ENCODE measurements around the gene BTBD9. TPM values are rescaled to one million over a fixed set of nuclear protein-coding genes. Genes with fewer than 3 reads are reported as not detected.
A peak's percentile ranks its signal among the peaks of the same experiment; 100 is the strongest.

The BTBD9 gene
- total RNA-seq, 1 donor from 2014 or later, result 10.3 TPM

- H3K27me3 Mint-ChIP-seq (ENCODE audit: low read depth, unreplicated experiment), result no peaks in the 10 kb centered on the region
- no peaks in the 10 kb centered on the region for H3K79me2 ChIP-seq (ENCODE audit: insufficient read depth, low read length)
- no peak for DNase-seq (ENCODE audit: low read depth)
Observed at GRCh38 chr6:38603496-38603895, 36.2 kb downstream of the BTBD9 start.

GRCh38 chr6:38599966-38600550, 39.7 kb downstream of the BTBD9 start:
- no peaks in the 10 kb centered on the region for H3K27me3 Mint-ChIP-seq (ENCODE audit: low read depth, unreplicated experiment)
- no peaks in the 10 kb centered on the region for H3K79me2 ChIP-seq (ENCODE audit: insufficient read depth, low read length)
- DNase-seq (ENCODE audit: low read depth) (no peak), FAIRE-seq (no peak)
- no peak for TF ChIP-seq EZH2 (IDR thresholded peaks at IDR 0.05; ENCODE audit: insufficient read depth, low read length)
- TF ChIP-seq CTCF (IDR thresholded peaks at IDR 0.05; ENCODE audit: insufficient read depth, low read depth, low read length), result no peak
- peaks cover 10% of the 10 kb centered on the region for H4K20me1 ChIP-seq (ENCODE audit: insufficient read depth, low read length)
- H3K9me3 ChIP-seq (ENCODE audit: insufficient read depth, low read depth, low read length), result no peaks in the 10 kb centered on the region
- no peak overlapping the region for H3K27ac Mint-ChIP-seq (ENCODE audit: unreplicated experiment)
- no peak overlapping the region for H3K4me3 Mint-ChIP-seq (ENCODE audit: unreplicated experiment)
- no peaks in the 10 kb centered on the region for H3K4me1 ChIP-seq (ENCODE audit: insufficient read depth, low read length)
- no peaks in the 10 kb centered on the region for H3K27me3 ChIP-seq (ENCODE audit: insufficient read depth, low read length)
- no peaks in the 10 kb centered on the region for H3K9me3 Mint-ChIP-seq (ENCODE audit: unreplicated experiment)
- H3K4me2 ChIP-seq (ENCODE audit: low read length), result no peak overlapping the region
- no peak overlapping the region for H3K9ac ChIP-seq (ENCODE audit: low read length)
- H3K27ac ChIP-seq (ENCODE audit: low read depth, low read length), result no peak overlapping the region
- no peaks in the 10 kb centered on the region for H3K36me3 ChIP-seq (ENCODE audit: insufficient read depth, low read length)
- no peak overlapping the region for H2AFZ ChIP-seq (ENCODE audit: low read depth, low read length)
- H3K36me3 Mint-ChIP-seq (ENCODE audit: low read depth, unreplicated experiment), result no peaks in the 10 kb centered on the region
- no peak overlapping the region for H3K4me3 ChIP-seq (ENCODE audit: insufficient read depth, low read depth, low read length)
- peaks cover 16% of the 10 kb centered on the region for H3K4me1 Mint-ChIP-seq (ENCODE audit: low read depth, unreplicated experiment)

More at GRCh38 chr6:38603496-38603895, 36.2 kb downstream of the BTBD9 start:
- Histone ChIP-seq H3K4me1 (ENCODE audit: insufficient read depth, low read length) (no peaks in the 10 kb centered on the region), H3K27ac (ENCODE audit: low read depth, low read length) (no peak overlapping the region), H3K9me3 (ENCODE audit: insufficient read depth, low read depth, low read length) (no peaks in the 10 kb centered on the region), H2AFZ (ENCODE audit: low read depth, low read length) (no peak overlapping the region), H3K4me3 (ENCODE audit: insufficient read depth, low read depth, low read length) (no peak overlapping the region), H3K27me3 (ENCODE audit: insufficient read depth, low read length) (no peaks in the 10 kb centered on the region), H3K4me2 (ENCODE audit: low read length) (no peak overlapping the region), H3K9ac (ENCODE audit: low read length) (no peak overlapping the region), H3K36me3 (ENCODE audit: insufficient read depth, low read length) (no peaks in the 10 kb centered on the region), H4K20me1 (ENCODE audit: insufficient read depth, low read length) (peaks cover 20% of the 10 kb centered on the region)
- Mint-ChIP-seq H3K27ac (ENCODE audit: unreplicated experiment) (peak overlapping the region; percentile 97), H3K4me3 (ENCODE audit: unreplicated experiment) (no peak overlapping the region), H3K36me3 (ENCODE audit: low read depth, unreplicated experiment) (peaks cover 2% of the 10 kb centered on the region), H3K9me3 (ENCODE audit: unreplicated experiment) (no peaks in the 10 kb centered on the region), H3K4me1 (ENCODE audit: low read depth, unreplicated experiment) (peaks cover 18% of the 10 kb centered on the region)
- TF ChIP-seq CTCF (IDR thresholded peaks at IDR 0.05; ENCODE audit: insufficient read depth, low read depth, low read length), result no peak
- no peak for TF ChIP-seq EZH2 (IDR thresholded peaks at IDR 0.05; ENCODE audit: insufficient read depth, low read length)
- no peak for FAIRE-seq

GRCh38 chr6:38599261-38599660, 40.5 kb downstream of the BTBD9 start:
- no peak overlapping the region for H3K27ac Mint-ChIP-seq (ENCODE audit: unreplicated experiment)

More at GRCh38 chr6:38599261-38599660, 40.5 kb downstream of the BTBD9 start:
- Histone ChIP-seq H3K36me3 (ENCODE audit: insufficient read depth, low read length) (no peaks in the 10 kb centered on the region), H3K4me3 (ENCODE audit: insufficient read depth, low read depth, low read length) (no peak overlapping the region), H3K79me2 (ENCODE audit: insufficient read depth, low read length) (no peaks in the 10 kb centered on the region), H3K4me1 (ENCODE audit: insufficient read depth, low read length) (no peaks in the 10 kb centered on the region), H2AFZ (ENCODE audit: low read depth, low read length) (no peak overlapping the region), H3K9me3 (ENCODE audit: insufficient read depth, low read depth, low read length) (no peaks in the 10 kb centered on the region), H3K27ac (ENCODE audit: low read depth, low read length) (no peak overlapping the region), H3K9ac (ENCODE audit: low read length) (no peak overlapping the region), H3K27me3 (ENCODE audit: insufficient read depth, low read length) (no peaks in the 10 kb centered on the region), H3K4me2 (ENCODE audit: low read length) (no peak overlapping the region), H4K20me1 (ENCODE audit: insufficient read depth, low read length) (peaks cover 10% of the 10 kb centered on the region)
- no peaks in the 10 kb centered on the region for H3K36me3 Mint-ChIP-seq (ENCODE audit: low read depth, unreplicated experiment)
- H3K4me3 Mint-ChIP-seq (ENCODE audit: unreplicated experiment), result no peak overlapping the region
- peaks cover 11% of the 10 kb centered on the region for H3K4me1 Mint-ChIP-seq (ENCODE audit: low read depth, unreplicated experiment)
- FAIRE-seq (no peak), DNase-seq (ENCODE audit: low read depth) (no peak)
- no peaks in the 10 kb centered on the region for H3K9me3 Mint-ChIP-seq (ENCODE audit: unreplicated experiment)
- no peak for TF ChIP-seq EZH2 (IDR thresholded peaks at IDR 0.05; ENCODE audit: insufficient read depth, low read length)
- no peaks in the 10 kb centered on the region for H3K27me3 Mint-ChIP-seq (ENCODE audit: low read depth, unreplicated experiment)
